K562 (cell line): ENCODE data around the gene TBL2. TPM values are rescaled to one million over a fixed set of nuclear protein-coding genes. Genes with fewer than 3 reads are reported as not detected.
A peak's percentile ranks its signal among the peaks of the same experiment; 100 is the strongest.

ENCODE experiments used
- ATAC-seq: fragments of 200-7000 bp; cut with Tn5 transposase; 3 replicates; pipeline ENCODE4 v1.9.1; 2020; ENCODE audit warnings: moderate library complexity
- BruUV-seq: library from RNA; stranded (reverse); fragments of 400-500 nt; replicated peaks from 2 replicates; lab custom pipeline; 2021; lab: Mats Ljungman, UMichigan
- CTCF ChIA-PET: fragments of 300-600 bp; formaldehyde crosslinking; extraction: SDS; loops from one replicate; lab custom pipeline; 2021; ENCODE audit warnings: low intra/inter-chr PET ratio; lab: Yijun Ruan, JAX
- POLR2A ChIA-PET: fragments of 300-600, 350-650 bp; sonication (Branson Sonifier 250); formaldehyde crosslinking; extraction: SDS; loops from one replicate; lab custom pipeline; 2021; ENCODE audit warnings: antibody characterized with exemption, inconsistent platforms; lab: Yijun Ruan, JAX
- DNase-seq, 4 experiments: peaks; one replicate each; pipeline versions ENCODE4 v3.0.0 to v3.0.0-alpha.2; 2011 to 2018; ENCODE audit warnings: low spot score in 3 of 4, mixed read lengths in 3 of 4; ENCODE audit errors: extremely low read depth in 1 of 4
- FAIRE-seq: peaks from 2 replicates; lab custom pipeline; 2011; peaks lifted over from hg19 to GRCh38; lab: Jason Lieb, UNC
- H2AFZ ChIP-seq: 2 replicates; pipeline ENCODE4 v1.6.0; 2011; ENCODE audit warnings: low read depth, low read length, control low read depth, inconsistent platforms
- H3K27ac ChIP-seq: fragments of 200-600 bp; 3 replicates; pipeline ENCODE4 v1.8.0; 2011; ENCODE audit warnings: low read depth, mild to moderate bottlenecking, control low read depth, inconsistent platforms, low read length, moderate library complexity, mixed read lengths; ENCODE audit errors: extremely low read depth
- H3K27me3 ChIP-seq, 2 experiments: fragments of 300-600 bp in 1 of 2; 2 replicates in 1 of 2; 3 replicates in 1 of 2; pipeline versions ENCODE4 v1.6.0 to v1.8.0; 2011; ENCODE audit warnings: inconsistent platforms in 2 of 2, low read length in 2 of 2, mild to moderate bottlenecking in 1 of 2, mixed read lengths in 1 of 2, moderate library complexity in 1 of 2; ENCODE audit not compliant: control insufficient read depth in 2 of 2, insufficient read depth in 2 of 2
- H3K36me3 ChIP-seq: fragments of 300-600 bp; 3 replicates; pipeline ENCODE4 v1.8.0; 2011; ENCODE audit warnings: mild to moderate bottlenecking, low read length, inconsistent platforms; ENCODE audit not compliant: control insufficient read depth, insufficient read depth
- H3K4me1 ChIP-seq, 2 experiments: fragments of 200-600 bp in 1 of 2; replicated peaks in 1 of 2; 2 replicates in 1 of 2; 3 replicates in 1 of 2; pipeline versions ENCODE4 v1.5.1 to v1.8.0; 2011; ENCODE audit warnings: inconsistent platforms in 2 of 2, low read length in 2 of 2, mild to moderate bottlenecking in 1 of 2, mixed read lengths in 1 of 2, moderate library complexity in 1 of 2; ENCODE audit not compliant: control insufficient read depth in 2 of 2, insufficient read depth in 2 of 2
- H3K4me2 ChIP-seq: 2 replicates; pipeline ENCODE4 v1.6.1; 2011; ENCODE audit warnings: low read length, control low read depth, inconsistent platforms, mixed read lengths; ENCODE audit not compliant: insufficient read depth
- H3K4me3 ChIP-seq: fragments of 200-600 bp; sonication (generic), shearing (Covaris generic); 2 replicates; pipeline ENCODE4 v1.5.1; 2016; ENCODE audit warnings: control low read depth, inconsistent platforms
- H3K79me2 ChIP-seq: fragments of 200-600 bp; 3 replicates; pipeline ENCODE4 v1.8.0; 2011; ENCODE audit warnings: low read length, inconsistent platforms; ENCODE audit not compliant: control insufficient read depth, insufficient read depth
- H3K9ac ChIP-seq, 2 experiments: 2 replicates each; pipeline versions ENCODE4 v1.6.0 to v1.6.1; 2011; ENCODE audit warnings: low read depth in 2 of 2, low read length in 2 of 2, control low read depth in 1 of 2, inconsistent platforms in 1 of 2, mild to moderate bottlenecking in 1 of 2, mixed read lengths in 1 of 2; ENCODE audit not compliant: insufficient read depth in 1 of 2
- H3K9me1 ChIP-seq: one replicate; pipeline ENCODE4 v1.6.0; 2011; ENCODE audit warnings: inconsistent platforms, mild to moderate bottlenecking, low read length, moderate library complexity; ENCODE audit not compliant: control insufficient read depth, insufficient read depth
- H3K9me3 ChIP-seq: replicated peaks from 2 replicates; pipeline ENCODE4 v1.5.1; 2011; ENCODE audit warnings: low read depth, low read length, inconsistent platforms; ENCODE audit not compliant: control insufficient read depth, insufficient read depth
- H4K20me1 ChIP-seq: replicated peaks from 2 replicates; pipeline ENCODE4 v1.6.1; 2011; ENCODE audit warnings: low read length, inconsistent platforms, mixed read lengths; ENCODE audit not compliant: control insufficient read depth, insufficient read depth
- CC2D1A ChIP-seq: fragments of 450-650 bp; IDR thresholded peaks from 2 replicates; pipeline ENCODE4 v1.6.1; 2017; ENCODE audit warnings: mild to moderate bottlenecking
- CEBPB ChIP-seq: fragments of 450-650 bp; IDR thresholded peaks from 2 replicates; pipeline ENCODE4 v1.6.1; 2016; ENCODE audit warnings: missing genetic modification characterization, missing compliant biosample characterization
- POLR2G ChIP-seq: fragments of 200-400 bp; formaldehyde crosslinking; IDR thresholded peaks from 2 replicates; pipeline ENCODE4 v1.6.1; 2017; ENCODE audit warnings: low read depth, mild to moderate bottlenecking, antibody characterized with exemption, low read length, moderate library complexity
- POU5F1 ChIP-seq: fragments of 150-350 bp; IDR thresholded peaks from 2 replicates; pipeline ENCODE4 v1.6.1; 2014; ENCODE audit warnings: borderline replicate concordance, low read length, low read depth, mild to moderate bottlenecking; ENCODE audit not compliant: partially characterized antibody
- RBFOX2 ChIP-seq: fragments of 200-400 bp; formaldehyde crosslinking; IDR thresholded peaks from 2 replicates; pipeline ENCODE4 v1.6.1; 2017; ENCODE audit warnings: low read depth, mild to moderate bottlenecking, low read length, moderate library complexity
- RBM39 ChIP-seq: fragments of 200-400 bp; formaldehyde crosslinking; optimal IDR thresholded peaks from 2 replicates; pipeline ENCODE3; 2018; ENCODE audit warnings: low read depth, low read length
- WGBS: fragments of 100-300 bp; shearing (Covaris generic); methylation state at CpG from one replicate; pipeline ENCODE4 v1.1.6; 2016; ENCODE audit warnings: low coverage, mixed read lengths; ENCODE audit not compliant: insufficient coverage; ENCODE audit errors: missing lambda C conversion rate; 5-methylcytosine and 5-hydroxymethylcytosine counted together
- in situ Hi-C: fragments of 300-500 bp; cut with MboI; formaldehyde crosslinking; loops from 4 replicates; pipeline ENCODE4 v1.15.0; 2018; ENCODE audit warnings: inconsistent platforms, mixed read lengths
- intact Hi-C: fragments of 100-400 bp; cut with micrococcal nuclease; formaldehyde crosslinking; loops from 2 replicates; pipeline ENCODE4 v1.14.2; 2022
- polyA plus RNA-seq, 8 experiments: library from polyadenylated mRNA; depleted of rRNA in 4 of 8; stranded (reverse) in 5 of 8; unstranded in 3 of 8; fragments of >200 nt; fragmentation: Nextera tagmentation in 2 of 8; fragmentation: Illumina TruSeq in 1 of 8; extraction: Ambion mirVana in 2 of 8; extraction: Trizol in 1 of 8; gene quantifications; 2 replicates each; pipeline versions ENCODE4 v1.2.1 to v1.2.3, GENCODE V29; 2011 to 2014; ENCODE audit warnings: inconsistent platforms in 1 of 8, missing spikeins in 1 of 8
- total RNA-seq, 7 experiments: library from RNA; depleted of rRNA in 6 of 7; stranded (reverse); fragments of >200 nt in 6 of 7; fragmentation: Illumina TruSeq in 2 of 7; extraction: Trizol in 2 of 7; gene quantifications; 2 replicates each; pipeline versions ENCODE4 v1.2.1 to v1.2.3, GENCODE V29; 2011 to 2021; ENCODE audit warnings: low replicate concordance in 1 of 7
- TF ChIP-seq, protein P1 (sequence below), 2 experiments: fragments of 450-650 bp; IDR thresholded peaks; 2 replicates each; pipeline ENCODE4 v1.6.1; 2016; ENCODE audit warnings: mild to moderate bottlenecking in 2 of 2, borderline replicate concordance in 1 of 2, low read depth in 1 of 2, moderate library complexity in 1 of 2

Gene TBL2
- total and polyA plus RNA-seq, 9 of the 15 experiments (the other 6 are each of a cell fraction or from before 2014, with no cell fraction given) = 2.5 to 123 (median 49.2) TPM

DNA sequence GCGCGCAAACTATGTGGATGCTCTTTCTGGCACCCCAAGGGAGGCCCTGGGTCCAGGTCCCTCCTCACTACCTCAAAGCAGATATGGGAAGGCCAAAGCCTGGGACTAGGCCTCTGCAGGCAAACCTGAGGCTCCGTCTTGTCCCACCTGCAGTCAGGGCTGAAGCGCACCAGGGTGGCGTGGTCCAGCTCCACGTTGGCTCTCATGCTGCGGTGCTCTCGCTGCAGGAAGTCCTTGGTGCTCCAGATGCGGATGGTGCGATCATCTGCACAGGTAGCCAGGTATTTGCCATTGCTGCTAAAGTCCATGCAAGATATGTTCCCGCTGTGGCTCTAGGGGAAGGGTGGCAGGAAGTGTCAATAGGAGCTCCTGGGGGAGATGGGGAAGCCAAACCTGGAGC is 4.6 kb downstream of the TBL2 start:
- H3K9me3 ChIP-seq = no peaks in the 10 kb centered on the region
- CTCF ChIA-PET = no interaction called here
- no peaks in the 10 kb centered on the region for H3K27me3 ChIP-seq
- H3K4me2 ChIP-seq = no peak overlapping the region; the same call in 1 of the 2 replicates
- no peak overlapping the region for H3K4me3 ChIP-seq
- peak overlapping the region; percentile 73; the same call in 2 of the 3 replicates for H3K27ac ChIP-seq
- no peak for TF ChIP-seq RBM39
- peak; percentile 55 for TF ChIP-seq POLR2G
- peak; percentile 51; the same call in 1 of the 2 replicates for TF ChIP-seq RBFOX2
- no peak for TF ChIP-seq CEBPB
- WGBS = 94% methylated on average over 11 of the region's 11 CpGs
- H3K79me2 ChIP-seq = peaks cover 67% of the 10 kb centered on the region
- H3K9ac ChIP-seq = peak overlapping the region in 1 of 2 experiments; percentile 86; a peak in 2 of 4 replicates
- H3K36me3 ChIP-seq = peaks cover 79% of the 10 kb centered on the region
- H4K20me1 ChIP-seq = peaks cover 38% of the 10 kb centered on the region
- no peak overlapping the region for H2AFZ ChIP-seq
- in situ Hi-C loops (no loop called here), intact Hi-C loops (no loop called here)
- POLR2A ChIA-PET = interaction anchor here (0.6 to 5.6 kb wide), 2 partner anchors 8 to 273 kb away, joined by 3 to 72 read pairs; no protein-coding TSS in a partner anchor
- ATAC-seq = no peak
- peaks cover 40 to 68% of the 10 kb centered on the region in 2 experiments for H3K4me1 ChIP-seq
- no TSS peak for BruUV-seq
- no peak for DNase-seq
- no peak for FAIRE-seq
- peaks cover 9% of the 10 kb centered on the region for H3K9me1 ChIP-seq

DNA sequence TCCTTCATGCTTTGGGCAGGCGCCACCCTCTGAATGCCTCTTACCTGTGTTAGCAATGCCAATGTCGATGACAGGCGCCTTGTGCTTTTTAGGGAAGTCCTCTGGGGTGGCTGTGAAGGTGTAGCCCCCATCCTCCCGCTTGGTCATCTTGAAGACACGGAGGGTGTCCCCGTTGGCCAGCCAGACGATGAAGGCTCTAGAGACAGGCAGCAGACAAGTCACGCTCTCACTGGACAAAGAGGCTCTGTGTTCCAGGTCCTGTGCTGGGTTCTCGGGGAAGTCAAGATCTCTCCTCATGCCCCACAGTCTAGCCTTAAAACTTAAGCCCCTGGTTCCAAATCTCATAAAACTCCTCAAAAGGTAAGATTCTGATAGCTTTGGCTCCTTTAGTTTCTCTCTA is 5.1 kb downstream of the TBL2 start:
- CTCF ChIA-PET = no interaction called here
- H3K4me3 ChIP-seq = no peak overlapping the region
- H3K27me3 ChIP-seq = no peaks in the 10 kb centered on the region
- H3K79me2 ChIP-seq = peaks cover 65% of the 10 kb centered on the region
- no TSS peak for BruUV-seq
- 58% methylated on average over 9 of the region's 9 CpGs for WGBS
- H3K9ac ChIP-seq = peak overlapping the region; percentile 13 to 86; a peak in 2 of 4 replicates
- peaks cover 79% of the 10 kb centered on the region for H3K36me3 ChIP-seq
- no peak overlapping the region for H2AFZ ChIP-seq
- peak overlapping the region; percentile 73 for H3K27ac ChIP-seq
- H3K4me1 ChIP-seq = peaks cover 41 to 66% of the 10 kb centered on the region in 2 experiments
- in situ Hi-C loops = no loop called here
- no peak for DNase-seq
- peak overlapping the region; percentile 61 for H3K4me2 ChIP-seq
- intact Hi-C loops = no loop called here
- peaks cover 9% of the 10 kb centered on the region for H3K9me1 ChIP-seq
- no peak for ATAC-seq
- no peak for FAIRE-seq
- no peaks in the 10 kb centered on the region for H3K9me3 ChIP-seq
- POLR2A ChIA-PET = interaction anchor here (0.6 to 5.6 kb wide), 3 partner anchors 7 to 147 kb away, joined by 3 to 72 read pairs (median 4); no protein-coding TSS in a partner anchor
- H4K20me1 ChIP-seq = peaks cover 39% of the 10 kb centered on the region
- no peak for TF ChIP-seq CC2D1A
- TF ChIP-seq, protein P1, sequence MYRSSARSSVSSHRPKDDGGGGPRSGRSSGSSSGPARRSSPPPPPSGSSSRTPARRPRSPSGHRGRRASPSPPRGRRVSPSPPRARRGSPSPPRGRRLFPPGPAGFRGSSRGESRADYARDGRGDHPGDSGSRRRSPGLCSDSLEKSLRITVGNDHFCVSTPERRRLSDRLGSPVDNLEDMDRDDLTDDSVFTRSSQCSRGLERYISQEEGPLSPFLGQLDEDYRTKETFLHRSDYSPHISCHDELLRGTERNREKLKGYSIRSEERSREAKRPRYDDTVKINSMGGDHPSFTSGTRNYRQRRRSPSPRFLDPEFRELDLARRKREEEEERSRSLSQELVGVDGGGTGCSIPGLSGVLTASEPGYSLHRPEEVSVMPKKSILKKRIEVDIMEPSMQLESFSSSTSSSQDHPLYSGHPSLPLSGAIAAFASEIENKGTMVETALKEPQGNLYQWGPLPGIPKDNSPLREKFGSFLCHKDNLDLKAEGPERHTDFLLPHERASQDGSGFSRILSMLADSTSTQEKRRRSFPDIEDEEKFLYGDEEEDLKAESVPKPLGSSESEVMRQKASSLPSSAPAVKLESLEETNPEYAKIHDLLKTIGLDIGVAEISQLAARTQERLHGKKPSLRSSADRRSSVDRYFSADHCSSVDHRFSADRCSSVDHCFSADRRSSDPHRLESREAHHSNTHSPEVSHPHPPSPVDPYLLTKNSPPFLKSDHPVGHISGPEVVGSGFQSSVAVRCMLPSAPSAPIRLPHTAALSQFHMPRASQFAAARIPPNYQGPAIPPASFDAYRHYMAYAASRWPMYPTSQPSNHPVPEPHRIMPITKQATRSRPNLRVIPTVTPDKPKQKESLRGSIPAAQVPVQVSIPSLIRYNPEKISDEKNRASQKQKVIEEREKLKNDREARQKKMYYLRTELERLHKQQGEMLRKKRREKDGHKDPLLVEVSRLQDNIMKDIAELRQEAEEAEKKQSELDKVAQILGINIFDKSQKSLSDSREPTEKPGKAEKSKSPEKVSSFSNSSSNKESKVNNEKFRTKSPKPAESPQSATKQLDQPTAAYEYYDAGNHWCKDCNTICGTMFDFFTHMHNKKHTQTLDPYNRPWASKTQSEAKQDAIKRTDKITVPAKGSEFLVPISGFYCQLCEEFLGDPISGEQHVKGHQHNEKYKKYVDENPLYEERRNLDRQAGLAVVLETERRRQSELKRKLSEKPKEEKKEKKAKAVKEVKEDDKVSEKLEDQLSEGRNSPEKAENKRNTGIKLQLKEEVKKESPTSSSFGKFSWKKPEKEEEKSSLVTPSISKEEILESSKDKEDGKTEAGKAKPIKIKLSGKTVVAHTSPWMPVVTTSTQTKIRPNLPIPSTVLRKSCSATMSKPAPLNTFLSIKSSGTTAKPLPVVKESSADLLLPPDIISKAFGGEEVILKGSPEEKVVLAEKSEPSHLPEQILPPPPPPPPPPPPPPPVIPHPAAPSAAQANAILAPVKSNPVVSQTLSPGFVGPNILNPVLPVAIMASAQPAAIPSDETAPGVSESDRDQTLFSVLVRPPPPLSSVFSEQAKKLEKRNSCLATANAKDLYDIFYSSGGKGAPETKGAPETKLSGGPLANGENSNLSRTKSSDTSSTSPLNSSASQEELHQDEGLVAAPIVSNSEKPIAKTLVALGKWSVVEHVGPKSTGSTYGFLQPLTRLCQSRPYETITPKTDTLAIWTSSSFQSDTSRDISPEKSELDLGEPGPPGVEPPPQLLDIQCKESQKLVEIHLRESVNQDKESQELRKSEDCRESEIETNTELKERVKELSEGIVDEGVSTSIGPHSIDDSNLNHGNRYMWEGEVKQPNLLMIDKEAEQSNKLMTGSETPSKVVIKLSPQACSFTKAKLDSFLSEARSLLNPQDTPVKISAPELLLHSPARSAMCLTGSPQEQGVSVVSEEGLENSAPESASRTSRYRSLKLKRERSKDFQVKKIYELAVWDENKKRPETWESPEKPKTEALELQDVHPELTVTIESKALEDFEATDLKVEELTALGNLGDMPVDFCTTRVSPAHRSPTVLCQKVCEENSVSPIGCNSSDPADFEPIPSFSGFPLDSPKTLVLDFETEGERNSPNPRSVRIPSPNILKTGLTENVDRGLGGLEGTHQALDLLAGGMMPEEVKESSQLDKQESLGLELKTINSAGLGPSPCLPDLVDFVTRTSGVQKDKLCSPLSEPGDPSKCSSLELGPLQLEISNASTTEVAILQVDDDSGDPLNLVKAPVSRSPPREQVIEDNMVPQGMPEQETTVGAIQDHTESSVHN (IDR thresholded peaks at IDR 0.05; ENCODE audit: borderline replicate concordance in 1 of 2, low read depth in 1 of 2) = no peak
- no peak for TF ChIP-seq POU5F1
